COLO668 (cell line): ENCODE results near the gene KCNN3.
"Not testable (repeated sequence)": the region's sequence is repeated elsewhere in the genome, so short reads cannot be mapped to it uniquely, and the experiment has no call there.

Experiments used
- DNase-seq: peaks from one replicate; lab custom pipeline; 2025; ENCODE audit not compliant: unreplicated experiment; lab: John Stamatoyannopoulos, UW

KCNN3 gene

GRCh38 chr1:154870115-154870571, at the start of gene KCNN3:
Gene KCNN3 (minus strand): TSS chr1:154870281. CDS start chr1:154869964, 317 bp downstream.
- peak; percentile 74 for DNase-seq

- no peak for DNase-seq
Measured at GRCh38 chr1:154913273-154913672, 43.2 kb upstream of the KCNN3 start.

GRCh38 chr1:154912755-154913154, 42.7 kb upstream of the KCNN3 start:
- no peak for DNase-seq

GRCh38 chr1:154911691-154912550, 41.8 kb upstream of the KCNN3 start:
- no peak for DNase-seq

- no peak for DNase-seq
Measured at GRCh38 chr1:154910851-154911250, 40.8 kb upstream of the KCNN3 start.

GRCh38 chr1:154908937-154909336, 38.9 kb upstream of the KCNN3 start:
- DNase-seq = no peak

- DNase-seq = not testable (repeated sequence)
Measured at GRCh38 chr1:154908129-154908528, 38.0 kb upstream of the KCNN3 start.

GRCh38 chr1:154906621-154907081, 36.6 kb upstream of the KCNN3 start:
- no peak for DNase-seq

GRCh38 chr1:154902938-154903566, 33.0 kb upstream of the KCNN3 start:
- DNase-seq = no peak

GRCh38 chr1:154901591-154901990, 31.5 kb upstream of the KCNN3 start:
- no peak for DNase-seq

- no peak for DNase-seq
Measured at GRCh38 chr1:154899041-154899440, 29.0 kb upstream of the KCNN3 start.

GRCh38 chr1:154896771-154897286, 26.7 kb upstream of the KCNN3 start:
- DNase-seq = no peak

- DNase-seq = no peak
Measured at GRCh38 chr1:154895798-154896197, 25.7 kb upstream of the KCNN3 start.

- DNase-seq = no peak
Measured at GRCh38 chr1:154891452-154891851, 21.4 kb upstream of the KCNN3 start.

GRCh38 chr1:154888757-154889156, 18.7 kb upstream of the KCNN3 start:
- no peak for DNase-seq

- DNase-seq = no peak
Measured at GRCh38 chr1:154886281-154887015, 16.4 kb upstream of the KCNN3 start.

- DNase-seq = no peak
Measured at GRCh38 chr1:154884869-154885701, 15.0 kb upstream of the KCNN3 start.

GRCh38 chr1:154883919-154884868, 14.1 kb upstream of the KCNN3 start:
- no peak for DNase-seq

- no peak for DNase-seq
Measured at GRCh38 chr1:154881820-154882535, 11.9 kb upstream of the KCNN3 start.
